ENCODE measurements around the gene MAN1C1.

Gene MAN1C1

GRCh38 chr1:25813734-25814471 is 197.3 kb downstream of the MAN1C1 start:
- H3K27ac ChIP-seq (ENCODE audit: insufficient read depth, low read length, poor library complexity, severe bottlenecking) = no peak overlapping the region
- no peaks in the 10 kb centered on the region for H3K9me3 ChIP-seq (ENCODE audit: control insufficient read depth, low read length)
- no peaks in the 10 kb centered on the region for H3K27me3 ChIP-seq (replicated peaks; ENCODE audit: control insufficient read depth, insufficient read depth, low read length, poor library complexity, severe bottlenecking)
- H3K4me1 ChIP-seq (ENCODE audit: control insufficient read depth, insufficient read depth, low read length, poor library complexity, severe bottlenecking) = peaks cover 7% of the 10 kb centered on the region
- peaks cover 19% of the 10 kb centered on the region for H3K36me3 ChIP-seq (ENCODE audit: control insufficient read depth, insufficient read depth, low read length)
- H3K4me3 ChIP-seq (ENCODE audit: insufficient read depth, low read depth, low read length, poor library complexity, severe bottlenecking) = no peak overlapping the region
- DNase-seq = no peak

DNA sequence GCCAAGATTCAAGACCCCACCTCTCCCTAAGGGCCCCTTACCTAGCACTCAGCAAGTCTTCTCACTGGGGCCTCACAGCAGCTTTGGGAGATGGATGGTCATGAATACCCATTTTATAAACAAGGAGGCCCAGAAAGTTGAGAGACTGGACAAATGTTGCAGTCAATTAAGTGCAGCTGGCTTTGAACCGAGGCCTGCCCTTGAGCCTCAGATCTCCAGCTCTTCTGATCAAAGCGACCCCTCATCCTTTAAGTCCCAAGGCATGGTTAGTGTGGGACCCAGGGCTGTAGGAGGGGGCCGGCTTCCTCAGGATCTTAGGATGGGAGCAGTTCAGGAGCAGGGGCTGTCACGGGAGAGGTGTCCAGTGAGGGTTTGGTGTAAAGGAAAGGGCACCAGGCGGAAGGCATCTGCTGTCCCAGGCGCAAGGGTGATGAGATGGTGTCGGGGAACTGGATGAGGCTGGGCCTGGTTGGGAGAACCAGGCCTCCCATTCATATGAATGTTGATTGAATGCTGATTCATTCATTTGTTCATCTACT is 198.0 kb downstream of the MAN1C1 start:
- DNase-seq = no peak
- Histone ChIP-seq H3K4me1 (ENCODE audit: control insufficient read depth, insufficient read depth, low read length, poor library complexity, severe bottlenecking) (peaks cover 14% of the 10 kb centered on the region), H3K27ac (ENCODE audit: insufficient read depth, low read length, poor library complexity, severe bottlenecking) (no peak overlapping the region), H3K27me3 (replicated peaks; ENCODE audit: control insufficient read depth, insufficient read depth, low read length, poor library complexity, severe bottlenecking) (no peaks in the 10 kb centered on the region), H3K9me3 (ENCODE audit: control insufficient read depth, low read length) (no peaks in the 10 kb centered on the region), H3K4me3 (ENCODE audit: insufficient read depth, low read depth, low read length, poor library complexity, severe bottlenecking) (no peak overlapping the region), H3K36me3 (ENCODE audit: control insufficient read depth, insufficient read depth, low read length) (peaks cover 14% of the 10 kb centered on the region)

- peaks cover 15% of the 10 kb centered on the region for H3K4me1 ChIP-seq (ENCODE audit: control insufficient read depth, insufficient read depth, low read length, poor library complexity, severe bottlenecking)
- DNase-seq = no peak
- H3K27ac ChIP-seq (ENCODE audit: insufficient read depth, low read length, poor library complexity, severe bottlenecking) = no peak overlapping the region
- no peaks in the 10 kb centered on the region for H3K9me3 ChIP-seq (ENCODE audit: control insufficient read depth, low read length)
- peaks cover 10% of the 10 kb centered on the region for H3K36me3 ChIP-seq (ENCODE audit: control insufficient read depth, insufficient read depth, low read length)
- no peak overlapping the region for H3K4me3 ChIP-seq (ENCODE audit: insufficient read depth, low read depth, low read length, poor library complexity, severe bottlenecking)
- H3K27me3 ChIP-seq (replicated peaks; ENCODE audit: control insufficient read depth, insufficient read depth, low read length, poor library complexity, severe bottlenecking) = no peaks in the 10 kb centered on the region
Observed at GRCh38 chr1:25815208-25816111, 198.9 kb downstream of the MAN1C1 start.

DNA sequence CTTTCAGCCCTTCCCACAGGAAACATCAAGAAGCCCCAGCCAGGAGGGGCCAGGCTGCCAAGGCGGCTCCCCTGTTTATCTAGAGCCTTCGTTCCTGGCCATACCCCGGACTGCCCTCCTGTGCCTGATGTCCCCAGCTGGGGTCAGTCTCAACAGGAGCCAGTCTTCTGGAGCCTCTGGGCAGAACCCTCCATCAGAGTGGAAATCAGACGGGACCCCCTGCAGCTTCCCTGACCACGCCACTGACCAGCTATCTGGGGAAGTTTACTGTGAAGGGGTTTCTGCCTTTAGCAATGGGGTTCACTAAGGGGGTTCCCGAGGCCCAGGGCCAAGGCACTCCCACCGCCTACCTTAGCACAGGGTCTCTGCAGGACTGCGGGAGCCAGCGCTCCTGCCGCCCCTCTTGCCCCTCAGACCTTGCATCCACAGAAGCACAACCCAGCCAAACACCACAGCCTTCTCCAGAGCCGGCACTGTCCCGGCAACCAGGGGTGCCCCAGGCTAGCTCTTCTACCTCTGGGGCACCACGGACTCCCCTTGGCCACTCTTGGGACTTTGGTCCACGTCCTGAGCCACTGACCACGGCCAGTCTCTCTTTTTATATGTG is 199.6 kb downstream of the MAN1C1 start:
- no peak overlapping the region for H3K27ac ChIP-seq (ENCODE audit: insufficient read depth, low read length, poor library complexity, severe bottlenecking)
- DNase-seq = no peak
- peaks cover 10% of the 10 kb centered on the region for H3K36me3 ChIP-seq (ENCODE audit: control insufficient read depth, insufficient read depth, low read length)
- H3K4me1 ChIP-seq (ENCODE audit: control insufficient read depth, insufficient read depth, low read length, poor library complexity, severe bottlenecking) = peaks cover 16% of the 10 kb centered on the region
- H3K4me3 ChIP-seq (ENCODE audit: insufficient read depth, low read depth, low read length, poor library complexity, severe bottlenecking) = no peak overlapping the region
- no peaks in the 10 kb centered on the region for H3K9me3 ChIP-seq (ENCODE audit: control insufficient read depth, low read length)
- H3K27me3 ChIP-seq (replicated peaks; ENCODE audit: control insufficient read depth, insufficient read depth, low read length, poor library complexity, severe bottlenecking) = no peaks in the 10 kb centered on the region

DNA sequence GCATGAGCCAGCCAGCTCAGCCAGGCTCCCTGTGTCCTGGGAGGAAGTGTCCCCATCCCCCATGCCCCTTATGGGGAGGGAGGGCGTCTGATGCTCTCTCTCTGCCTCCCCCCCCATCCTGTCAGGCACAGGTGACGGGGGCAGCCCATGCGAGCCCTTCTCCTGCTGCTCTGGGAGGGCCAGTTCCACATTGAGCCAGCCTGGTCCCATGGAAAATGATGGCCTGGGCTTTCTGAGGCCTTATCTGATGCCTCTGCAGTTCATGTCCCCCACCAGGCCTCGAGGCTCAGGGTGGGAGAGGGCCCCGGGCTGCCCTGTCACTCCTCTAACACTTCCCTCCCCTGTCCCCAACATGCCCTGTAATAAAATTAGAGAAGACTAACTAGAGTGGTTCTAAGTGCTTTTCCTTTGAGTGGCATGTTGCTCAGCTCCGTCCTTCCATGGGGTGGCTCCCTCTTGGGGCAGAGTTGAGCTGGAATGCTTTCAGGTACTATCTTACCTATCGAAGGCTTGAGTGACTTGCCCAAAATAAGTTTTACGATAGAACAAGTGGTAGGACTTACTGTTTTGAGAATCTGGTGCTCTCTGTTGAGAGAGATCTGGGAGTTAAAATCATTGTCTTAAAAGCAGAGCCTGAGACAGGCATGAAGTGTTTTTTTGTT is 201.4 kb downstream of the MAN1C1 start:
- H3K27me3 ChIP-seq (replicated peaks; ENCODE audit: control insufficient read depth, insufficient read depth, low read length, poor library complexity, severe bottlenecking) = no peaks in the 10 kb centered on the region
- H3K27ac ChIP-seq (ENCODE audit: insufficient read depth, low read length, poor library complexity, severe bottlenecking) = no peak overlapping the region
- H3K4me3 ChIP-seq (ENCODE audit: insufficient read depth, low read depth, low read length, poor library complexity, severe bottlenecking) = no peak overlapping the region
- DNase-seq = no peak
- H3K9me3 ChIP-seq (ENCODE audit: control insufficient read depth, low read length) = no peaks in the 10 kb centered on the region
- H3K4me1 ChIP-seq (ENCODE audit: control insufficient read depth, insufficient read depth, low read length, poor library complexity, severe bottlenecking) = peaks cover 24% of the 10 kb centered on the region
- H3K36me3 ChIP-seq (ENCODE audit: control insufficient read depth, insufficient read depth, low read length) = peaks cover 10% of the 10 kb centered on the region

DNA sequence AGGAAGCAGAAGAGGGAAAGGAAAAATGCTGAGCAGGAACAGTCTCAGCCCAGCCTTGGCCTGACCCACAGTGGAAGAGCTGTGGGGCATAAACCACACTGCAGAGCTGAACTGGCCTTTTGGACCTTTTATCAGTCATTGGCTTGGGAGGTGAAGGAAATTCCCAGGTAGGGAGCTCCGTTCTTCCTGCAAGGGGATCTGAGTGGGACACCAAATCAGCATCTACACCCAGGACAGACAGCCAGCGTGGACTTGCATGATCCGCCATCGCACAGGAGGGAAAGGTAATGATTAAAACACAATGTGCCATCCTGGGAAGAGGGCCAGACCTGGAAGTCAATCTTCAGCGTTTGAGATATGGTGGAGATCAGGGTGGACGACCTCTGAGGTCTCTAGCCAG is 202.0 kb downstream of the MAN1C1 start:
- Histone ChIP-seq H3K4me1 (ENCODE audit: control insufficient read depth, insufficient read depth, low read length, poor library complexity, severe bottlenecking) (peaks cover 24% of the 10 kb centered on the region), H3K27ac (ENCODE audit: insufficient read depth, low read length, poor library complexity, severe bottlenecking) (no peak overlapping the region)

GRCh38 chr1:25819491-25820246 is 203.1 kb downstream of the MAN1C1 start, which contains the start of gene MTFR1L:
Gene MTFR1L, plus strand, starts transcription at chr1:25819954. Its CDS starts 3,151 bp downstream, at chr1:25823105.
- H3K27ac ChIP-seq (ENCODE audit: insufficient read depth, low read length, poor library complexity, severe bottlenecking) = peak within 1 kb of the TSS; percentile 80
- peak; percentile 88 to 91 (median 89) for DNase-seq
- peak within 1 kb of the TSS; percentile 78 for H3K4me3 ChIP-seq (ENCODE audit: insufficient read depth, low read depth, low read length, poor library complexity, severe bottlenecking)
- peaks cover 24% of the 10 kb centered on the region for H3K4me1 ChIP-seq (ENCODE audit: control insufficient read depth, insufficient read depth, low read length, poor library complexity, severe bottlenecking)
- peaks cover 10% of the 10 kb centered on the region for H3K36me3 ChIP-seq (ENCODE audit: control insufficient read depth, insufficient read depth, low read length)
- H3K27me3 ChIP-seq (replicated peaks; ENCODE audit: control insufficient read depth, insufficient read depth, low read length, poor library complexity, severe bottlenecking) = no peaks in the 10 kb centered on the region
- no peaks in the 10 kb centered on the region for H3K9me3 ChIP-seq (ENCODE audit: control insufficient read depth, low read length)

More for the DNA sequence above, 202.0 kb downstream of the MAN1C1 start:
- Histone ChIP-seq H3K9me3 (ENCODE audit: control insufficient read depth, low read length) (no peaks in the 10 kb centered on the region), H3K4me3 (ENCODE audit: insufficient read depth, low read depth, low read length, poor library complexity, severe bottlenecking) (no peak overlapping the region), H3K27me3 (replicated peaks; ENCODE audit: control insufficient read depth, insufficient read depth, low read length, poor library complexity, severe bottlenecking) (no peaks in the 10 kb centered on the region), H3K36me3 (ENCODE audit: control insufficient read depth, insufficient read depth, low read length) (peaks cover 10% of the 10 kb centered on the region)
- no peak for DNase-seq

GRCh38 chr1:25820247-25821111 is 203.9 kb downstream of the MAN1C1 start:
- Histone ChIP-seq H3K27ac (ENCODE audit: insufficient read depth, low read length, poor library complexity, severe bottlenecking) (peak overlapping the region; percentile 80), H3K36me3 (ENCODE audit: control insufficient read depth, insufficient read depth, low read length) (peaks cover 3% of the 10 kb centered on the region), H3K27me3 (replicated peaks; ENCODE audit: control insufficient read depth, insufficient read depth, low read length, poor library complexity, severe bottlenecking) (no peaks in the 10 kb centered on the region), H3K9me3 (ENCODE audit: control insufficient read depth, low read length) (no peaks in the 10 kb centered on the region), H3K4me3 (ENCODE audit: insufficient read depth, low read depth, low read length, poor library complexity, severe bottlenecking) (peak overlapping the region; percentile 78), H3K4me1 (ENCODE audit: control insufficient read depth, insufficient read depth, low read length, poor library complexity, severe bottlenecking) (peaks cover 24% of the 10 kb centered on the region)
- peak; percentile 47 to 54 (median 53) for DNase-seq

Data from effector memory CD4-positive, alpha-beta T cell (primary cell).